ENCODE data around the gene RELN.

DNA sequence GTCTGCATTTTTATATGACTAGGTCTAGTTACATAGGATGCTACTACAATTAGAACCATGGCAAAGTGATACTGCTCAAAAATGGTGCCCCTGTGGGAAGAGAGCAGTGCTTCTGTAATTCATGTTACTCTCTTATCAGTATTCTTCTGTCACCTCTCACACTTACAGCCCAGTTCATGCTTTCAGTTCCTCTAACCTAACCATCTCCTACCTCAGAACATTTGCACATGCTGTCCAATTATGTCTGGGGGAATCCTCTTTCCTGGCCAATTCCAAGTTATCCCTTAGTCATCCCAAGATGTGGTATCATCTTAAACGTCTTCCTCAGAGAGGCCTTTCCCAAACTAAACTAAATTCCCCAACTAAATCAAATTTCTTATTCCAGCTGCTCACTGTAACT lies 190.2 kb downstream of the RELN start:
- TF ChIP-seq POLR2AphosphoS5 (IDR thresholded peaks at IDR 0.05) (no peak), CTCF (IDR thresholded peaks at IDR 0.05) (no peak)
